ENCODE measurements around the gene RFX4.

GRCh38 chr12:106586278-106586802 is 3.5 kb downstream of the RFX4 start:
- no peak for TF ChIP-seq CTCF (conservative IDR thresholded peaks at IDR 0.05; ENCODE audit: low read length)
- TF ChIP-seq EZH2phosphoT487 (IDR thresholded peaks at IDR 0.05; ENCODE audit: borderline replicate concordance): no peak

All from Loucy (cell line).